ENCODE data around the gene PLK5. TPM values are rescaled to one million over a fixed set of nuclear protein-coding genes. Genes with fewer than 3 reads are reported as not detected.

The PLK5 gene
- total RNA-seq, 1 donor from 2014 or later, result 0.09 TPM

DNA sequence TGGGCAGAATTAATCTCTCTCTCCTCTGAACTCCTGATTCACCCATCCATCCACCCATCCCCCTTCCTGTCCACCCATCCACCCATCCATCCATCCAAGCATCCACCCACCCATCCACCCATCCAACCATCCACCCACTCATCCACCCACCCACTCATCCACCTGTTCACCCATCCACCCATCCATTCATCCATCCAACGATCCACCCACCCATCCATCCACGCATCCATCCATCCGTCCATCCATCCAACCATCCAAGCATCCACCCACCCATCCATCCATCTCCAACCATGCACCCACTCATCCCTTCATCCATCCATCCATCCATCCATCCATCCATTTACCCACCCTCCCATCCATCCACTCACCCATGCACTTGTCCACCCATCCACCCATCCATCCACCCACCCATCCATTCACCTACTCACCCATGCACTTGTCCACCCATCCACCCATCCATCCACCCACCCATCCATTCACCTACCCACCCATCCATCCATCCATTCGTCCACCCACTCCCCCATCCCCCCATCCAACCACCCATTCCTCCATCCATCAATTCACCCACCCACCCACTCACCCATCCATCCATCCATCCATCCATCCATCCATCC, 25.6 kb downstream of the PLK5 start:
- H3K9me3 ChIP-seq (ENCODE audit: insufficient read depth, low read depth, low read length), result no peaks in the 10 kb centered on the region
- no peaks in the 10 kb centered on the region for H3K79me2 ChIP-seq (ENCODE audit: insufficient read depth, low read length)
- Mint-ChIP-seq H3K4me3 (ENCODE audit: unreplicated experiment) (no peak overlapping the region), H3K4me1 (ENCODE audit: low read depth, unreplicated experiment) (no peaks in the 10 kb centered on the region), H3K36me3 (ENCODE audit: low read depth, unreplicated experiment) (no peaks in the 10 kb centered on the region), H3K9me3 (ENCODE audit: unreplicated experiment) (no peaks in the 10 kb centered on the region), H3K27ac (ENCODE audit: unreplicated experiment) (no peak overlapping the region), H3K27me3 (ENCODE audit: low read depth, unreplicated experiment) (peaks cover 8% of the 10 kb centered on the region)
- H3K9ac ChIP-seq (ENCODE audit: low read length), result no peak overlapping the region
- H3K36me3 ChIP-seq (ENCODE audit: insufficient read depth, low read length), result no peaks in the 10 kb centered on the region
- H3K4me2 ChIP-seq (ENCODE audit: low read length), result no peak overlapping the region
- no peak overlapping the region for H3K27ac ChIP-seq (ENCODE audit: low read depth, low read length)
- H4K20me1 ChIP-seq (ENCODE audit: insufficient read depth, low read length), result peaks cover 5% of the 10 kb centered on the region
- no peaks in the 10 kb centered on the region for H3K4me1 ChIP-seq (ENCODE audit: insufficient read depth, low read length)
- no peaks in the 10 kb centered on the region for H3K27me3 ChIP-seq (ENCODE audit: insufficient read depth, low read length)
- H3K4me3 ChIP-seq (ENCODE audit: insufficient read depth, low read depth, low read length), result no peak overlapping the region
- no peak overlapping the region for H2AFZ ChIP-seq (ENCODE audit: low read depth, low read length)
- FAIRE-seq, result no peak
- TF ChIP-seq CTCF (IDR thresholded peaks at IDR 0.05; ENCODE audit: insufficient read depth, low read depth, low read length) (no peak), EZH2 (IDR thresholded peaks at IDR 0.05; ENCODE audit: insufficient read depth, low read length) (no peak)
- no peak for DNase-seq (ENCODE audit: low read depth)

DNA sequence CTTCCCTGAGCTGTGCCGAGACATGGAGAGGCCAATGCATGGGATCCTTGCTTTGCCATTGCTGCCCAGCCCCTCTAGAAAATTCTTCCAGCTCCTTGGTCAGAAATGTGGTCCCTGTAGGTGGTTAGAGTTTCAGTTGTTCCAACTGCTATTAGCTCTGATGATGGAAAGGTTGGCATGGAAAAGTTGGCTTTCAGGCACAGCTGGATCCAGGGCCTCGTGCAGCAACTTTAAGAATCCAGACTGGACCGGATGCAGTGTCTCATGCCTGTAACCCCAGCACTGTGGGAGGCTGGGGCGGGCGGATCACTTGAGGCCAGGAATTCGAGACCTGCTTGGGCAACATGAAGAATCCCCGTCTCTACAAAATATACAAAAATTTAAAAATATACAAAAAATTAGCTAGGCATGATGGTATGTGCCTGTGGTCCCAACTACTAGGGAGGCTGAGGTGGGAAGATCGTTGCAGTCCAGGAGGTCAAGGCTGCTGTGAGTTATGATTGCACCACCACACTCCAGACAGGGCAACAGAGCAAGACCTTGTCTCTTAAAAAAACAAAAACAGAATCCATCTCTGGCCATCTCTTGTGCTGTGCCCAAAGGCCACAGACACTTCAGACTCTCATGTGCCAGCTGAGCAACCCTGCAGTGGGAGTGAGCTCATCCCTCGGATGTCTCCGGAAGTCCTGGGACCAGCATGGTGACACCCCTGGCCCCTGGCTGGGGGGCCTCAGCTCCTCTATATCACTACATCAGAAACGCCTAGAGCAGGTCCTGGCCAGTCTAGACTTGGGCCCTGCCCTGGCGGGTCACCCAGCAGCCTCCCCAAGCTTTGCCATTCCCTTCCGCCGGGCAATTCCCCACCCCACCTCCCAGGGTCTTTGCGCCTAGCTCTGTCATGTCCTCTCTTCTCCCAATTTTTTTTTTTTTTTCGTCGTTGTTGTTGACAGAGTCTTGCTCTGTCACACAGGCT, 27.5 kb downstream of the PLK5 start:
- Histone ChIP-seq H3K9me3 (ENCODE audit: insufficient read depth, low read depth, low read length) (no peaks in the 10 kb centered on the region), H3K9ac (ENCODE audit: low read length) (no peak overlapping the region), H3K79me2 (ENCODE audit: insufficient read depth, low read length) (peaks cover 4% of the 10 kb centered on the region), H3K4me2 (ENCODE audit: low read length) (no peak overlapping the region), H3K4me1 (ENCODE audit: insufficient read depth, low read length) (no peaks in the 10 kb centered on the region), H3K27ac (ENCODE audit: low read depth, low read length) (no peak overlapping the region), H3K27me3 (ENCODE audit: insufficient read depth, low read length) (no peaks in the 10 kb centered on the region), H4K20me1 (ENCODE audit: insufficient read depth, low read length) (peaks cover 7% of the 10 kb centered on the region), H3K4me3 (ENCODE audit: insufficient read depth, low read depth, low read length) (no peak overlapping the region), H3K36me3 (ENCODE audit: insufficient read depth, low read length) (no peaks in the 10 kb centered on the region), H2AFZ (ENCODE audit: low read depth, low read length) (no peak overlapping the region)
- TF ChIP-seq CTCF (IDR thresholded peaks at IDR 0.05; ENCODE audit: insufficient read depth, low read depth, low read length) (no peak), EZH2 (IDR thresholded peaks at IDR 0.05; ENCODE audit: insufficient read depth, low read length) (no peak)
- H3K36me3 Mint-ChIP-seq (ENCODE audit: low read depth, unreplicated experiment), result no peaks in the 10 kb centered on the region
- H3K9me3 Mint-ChIP-seq (ENCODE audit: unreplicated experiment), result no peaks in the 10 kb centered on the region
- FAIRE-seq (no peak), DNase-seq (ENCODE audit: low read depth) (no peak)
- no peak overlapping the region for H3K4me3 Mint-ChIP-seq (ENCODE audit: unreplicated experiment)
- no peaks in the 10 kb centered on the region for H3K27me3 Mint-ChIP-seq (ENCODE audit: low read depth, unreplicated experiment)
- H3K27ac Mint-ChIP-seq (ENCODE audit: unreplicated experiment), result no peak overlapping the region
- H3K4me1 Mint-ChIP-seq (ENCODE audit: low read depth, unreplicated experiment), result no peaks in the 10 kb centered on the region

Data from astrocyte (in vitro differentiated cells and primary cell).